ENCODE results near the gene SPPL2C. TPM values are rescaled to one million over a fixed set of nuclear protein-coding genes. Genes with fewer than 3 reads are reported as not detected.

Gene SPPL2C
- total RNA-seq, 4 donors from 2014 or later, result not detected

GRCh38 chr17:45867702-45868101 lies 23.0 kb downstream of the SPPL2C start:
- H3K36me3 ChIP-seq, result no peaks in the 10 kb centered on the region
- H3K9me3 ChIP-seq, result no peaks in the 10 kb centered on the region
- H3K4me3 ChIP-seq, result no peak overlapping the region
- 33 to 59% methylated on average over 2 to 8 of the region's 8 CpGs for WGBS, 2 donors (ENCODE audit: low coverage in 1 of 2)
- no peak for ATAC-seq
- TF ChIP-seq POLR2AphosphoS5 (IDR thresholded peaks at IDR 0.05) (no peak), EP300 (IDR thresholded peaks at IDR 0.05) (no peak), CTCF (IDR thresholded peaks at IDR 0.05) (no peak), POLR2A (IDR thresholded peaks at IDR 0.05) (no peak)
- no peak overlapping the region for H3K27ac ChIP-seq
- H3K4me1 ChIP-seq, result peaks cover 0 to 9% (median 0%) of the 10 kb centered on the region in 3 donors
- H3K27me3 ChIP-seq, result peaks cover 36% of the 10 kb centered on the region

DNA sequence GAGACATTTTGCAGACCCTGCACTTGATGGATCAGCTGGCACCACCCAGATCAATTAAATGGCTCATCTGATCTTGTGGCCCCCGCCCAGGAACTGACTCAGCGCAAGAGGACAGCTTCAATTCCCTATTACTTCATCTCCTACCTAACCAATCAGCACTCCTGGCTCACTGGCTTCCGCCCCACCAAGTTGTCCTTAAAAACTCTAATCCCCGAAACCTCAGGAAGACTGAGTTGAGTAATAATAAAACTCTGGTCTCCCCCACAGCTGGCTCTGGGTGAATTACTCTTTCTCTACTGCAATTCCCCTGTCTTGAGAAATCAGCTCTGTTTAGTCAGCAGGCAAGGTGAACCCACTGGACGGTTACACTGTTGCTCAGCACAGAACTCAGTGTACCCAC lies 23.6 kb downstream of the SPPL2C start:
- Histone ChIP-seq H3K36me3 (no peaks in the 10 kb centered on the region), H3K4me3 (no peak overlapping the region), H3K27me3 (peaks cover 30% of the 10 kb centered on the region), H3K9me3 (no peaks in the 10 kb centered on the region), H3K27ac (no peak overlapping the region), H3K4me1 (peaks cover 0 to 9% (median 0%) of the 10 kb centered on the region in 3 donors)
- whole genome bisulfite sequencing, 2 donors (ENCODE audit: low coverage in 1 of 2), result 48% methylated on average over 5 of the region's 5 CpGs; no CpG with 5 or more reads in 1 of the 2 donors
- ATAC-seq, result no peak
- TF ChIP-seq POLR2AphosphoS5 (IDR thresholded peaks at IDR 0.05), result no peak
- no peak for TF ChIP-seq EP300 (IDR thresholded peaks at IDR 0.05)
- TF ChIP-seq POLR2A (IDR thresholded peaks at IDR 0.05), result no peak
- TF ChIP-seq CTCF (IDR thresholded peaks at IDR 0.05), result no peak

DNA sequence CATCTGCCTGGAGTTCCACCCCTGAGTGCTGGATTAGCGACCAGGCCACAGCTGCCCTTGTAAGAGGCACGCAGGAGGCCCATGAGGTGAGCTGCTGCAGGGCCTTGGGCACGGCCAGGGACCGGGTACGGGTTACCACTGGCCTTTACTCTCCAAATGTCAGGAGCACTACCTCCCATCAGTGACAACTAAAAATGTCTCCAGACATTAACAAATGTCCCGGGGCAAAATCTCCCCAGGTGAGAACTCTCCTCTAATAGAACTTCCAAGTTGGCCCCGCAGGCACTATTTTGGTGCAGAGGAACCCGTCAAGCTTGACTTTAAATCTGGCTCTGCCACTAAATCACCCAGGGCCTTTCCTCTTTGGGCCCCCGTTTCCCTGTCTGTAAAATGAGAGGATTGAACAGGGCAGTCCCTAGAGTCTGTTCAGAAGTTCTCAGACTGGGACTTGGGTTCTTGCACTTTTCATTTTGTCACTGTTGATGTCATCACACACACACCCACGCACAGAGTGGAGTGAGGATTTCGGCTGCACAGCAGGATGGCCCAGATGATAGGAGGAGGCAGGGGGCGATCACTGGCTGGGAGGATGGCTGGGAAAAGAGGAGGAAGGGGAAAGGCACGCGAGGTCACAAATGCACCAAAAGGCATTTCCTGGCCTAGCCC lies 25.1 kb downstream of the SPPL2C start:
- no peak overlapping the region for H3K27ac ChIP-seq
- H3K36me3 ChIP-seq, result no peaks in the 10 kb centered on the region
- peaks cover 18% of the 10 kb centered on the region for H3K27me3 ChIP-seq
- H3K4me1 ChIP-seq, result peaks cover 0 to 9% (median 0%) of the 10 kb centered on the region in 3 donors
- no peak overlapping the region for H3K4me3 ChIP-seq
- 53 to 56% methylated on average over 5 to 10 of the region's 14 CpGs for WGBS, 2 donors (ENCODE audit: low coverage in 1 of 2)
- no peak for ATAC-seq
- no peak for TF ChIP-seq POLR2AphosphoS5 (IDR thresholded peaks at IDR 0.05)
- no peak for TF ChIP-seq EP300 (IDR thresholded peaks at IDR 0.05)
- no peak for TF ChIP-seq POLR2A (IDR thresholded peaks at IDR 0.05)
- TF ChIP-seq CTCF (IDR thresholded peaks at IDR 0.05), result no peak
- no peaks in the 10 kb centered on the region for H3K9me3 ChIP-seq

DNA sequence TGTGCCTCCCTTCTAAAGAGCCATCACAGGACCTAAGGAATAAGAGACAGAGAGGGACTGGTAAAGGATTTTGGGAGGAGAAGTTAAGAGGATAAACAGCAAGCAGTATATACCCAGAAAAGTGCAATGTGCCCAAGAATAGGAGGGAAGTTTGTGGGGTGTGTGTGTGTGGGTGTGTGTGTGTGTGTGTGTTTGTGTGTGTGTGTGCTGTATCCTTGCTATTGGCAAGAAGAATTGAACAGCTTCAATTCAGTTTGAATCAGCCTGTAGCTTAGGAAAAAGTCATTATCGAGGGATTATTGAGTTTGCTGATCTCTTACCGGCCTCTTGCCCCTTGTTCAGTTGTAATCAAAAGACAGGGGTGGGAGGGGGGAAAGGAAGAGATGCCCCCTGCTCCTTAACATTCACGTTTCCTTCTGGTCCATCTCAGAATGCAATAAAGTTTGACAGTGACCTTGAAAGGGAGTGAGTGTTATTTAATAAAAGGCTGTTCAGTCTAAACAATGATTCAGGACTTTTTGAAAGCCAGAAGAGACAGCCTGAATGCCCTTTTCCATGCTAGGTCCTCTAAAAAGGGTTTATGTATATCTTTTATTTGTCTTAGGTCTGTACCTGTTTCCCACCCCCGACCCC lies 25.8 kb downstream of the SPPL2C start:
- Histone ChIP-seq H3K9me3 (no peaks in the 10 kb centered on the region), H3K27me3 (peaks cover 18% of the 10 kb centered on the region), H3K4me1 (peaks cover 0 to 9% (median 0%) of the 10 kb centered on the region in 3 donors), H3K27ac (no peak overlapping the region), H3K4me3 (no peak overlapping the region), H3K36me3 (no peaks in the 10 kb centered on the region)
- WGBS, 2 donors (ENCODE audit: low coverage in 1 of 2), result 20 to 31% methylated on average over 1 to 4 of the region's 4 CpGs
- no peak for TF ChIP-seq CTCF (IDR thresholded peaks at IDR 0.05)
- TF ChIP-seq EP300 (IDR thresholded peaks at IDR 0.05), result no peak
- TF ChIP-seq POLR2AphosphoS5 (IDR thresholded peaks at IDR 0.05), result no peak
- no peak for TF ChIP-seq POLR2A (IDR thresholded peaks at IDR 0.05)
- ATAC-seq, result no peak

DNA sequence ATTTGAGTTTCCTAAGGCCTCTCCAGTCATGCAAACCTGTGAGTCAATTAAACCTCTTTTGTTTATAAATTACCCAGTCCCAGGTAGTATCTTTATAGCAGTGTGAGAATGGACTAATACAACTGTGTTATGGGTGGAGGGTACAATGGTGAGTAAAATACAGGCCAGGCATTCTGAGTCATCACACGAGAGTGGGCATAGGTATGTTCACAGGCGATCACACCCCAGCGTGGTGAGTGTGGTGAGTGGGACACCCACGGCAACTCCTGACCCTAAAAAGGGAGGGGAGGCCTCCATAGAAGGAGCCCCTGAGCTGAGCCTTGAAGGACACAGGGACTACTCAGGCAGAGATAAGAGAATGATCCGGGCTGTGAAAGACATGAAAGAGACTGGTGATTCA lies 27.0 kb downstream of the SPPL2C start:
- 67 to 80% methylated on average over 1 to 5 of the region's 5 CpGs for WGBS, 2 donors (ENCODE audit: low coverage in 1 of 2)
- Histone ChIP-seq H3K27me3 (peaks cover 22% of the 10 kb centered on the region), H3K27ac (no peak overlapping the region), H3K36me3 (no peaks in the 10 kb centered on the region), H3K4me3 (no peak overlapping the region), H3K4me1 (peaks cover 0 to 9% (median 0%) of the 10 kb centered on the region in 3 donors), H3K9me3 (no peaks in the 10 kb centered on the region)
- no peak for ATAC-seq
- TF ChIP-seq POLR2AphosphoS5 (IDR thresholded peaks at IDR 0.05), result no peak
- TF ChIP-seq POLR2A (IDR thresholded peaks at IDR 0.05), result no peak

Measured in gastroesophageal sphincter (tissue), 4 donors.